Measurements from ENCODE around the gene RUNX2.
"Not testable (repeated sequence)": the region's sequence is repeated elsewhere in the genome, so short reads cannot be mapped to it uniquely, and the experiment has no call there.

RUNX2 gene

GRCh38 chr6:45327956-45328522 is at the start of gene RUNX2:
TSS of gene RUNX2 (plus strand) at chr6:45328330. CDS start at chr6:45328727, 397 bp downstream.
- no peak within 1 kb of the TSS for H3K9ac ChIP-seq (ENCODE audit: low read length)
- H3K9me3 ChIP-seq (ENCODE audit: control insufficient read depth, low read length): no peaks in the 10 kb centered on the region
- no peak within 1 kb of the TSS for H3K4me3 ChIP-seq (ENCODE audit: low read length)
- no peaks in the 10 kb centered on the region for H3K4me1 ChIP-seq (ENCODE audit: control insufficient read depth, insufficient read depth, low read length)
- H3K36me3 ChIP-seq (ENCODE audit: control insufficient read depth, insufficient read depth, low read length): no peaks in the 10 kb centered on the region
- no peaks in the 10 kb centered on the region for H3K27me3 ChIP-seq (ENCODE audit: control insufficient read depth, insufficient read depth, low read length)

- Histone ChIP-seq H3K27me3 (ENCODE audit: control insufficient read depth, insufficient read depth, low read length) (no peaks in the 10 kb centered on the region), H3K4me1 (ENCODE audit: control insufficient read depth, insufficient read depth, low read length) (no peaks in the 10 kb centered on the region), H3K4me3 (ENCODE audit: low read length) (no peak overlapping the region), H3K9me3 (ENCODE audit: control insufficient read depth, low read length) (no peaks in the 10 kb centered on the region), H3K36me3 (ENCODE audit: control insufficient read depth, insufficient read depth, low read length) (no peaks in the 10 kb centered on the region), H3K9ac (ENCODE audit: low read length) (no peak overlapping the region)
Observed at GRCh38 chr6:45278367-45278766, 49.8 kb upstream of the RUNX2 start.

GRCh38 chr6:45286707-45287106 is 41.4 kb upstream of the RUNX2 start:
- not testable (repeated sequence) for H3K9me3 ChIP-seq (ENCODE audit: control insufficient read depth, low read length); H3K9ac ChIP-seq (ENCODE audit: low read length); H3K4me1 ChIP-seq (ENCODE audit: control insufficient read depth, insufficient read depth, low read length); H3K27me3 ChIP-seq (ENCODE audit: control insufficient read depth, insufficient read depth, low read length); H3K4me3 ChIP-seq (ENCODE audit: low read length); H3K36me3 ChIP-seq (ENCODE audit: control insufficient read depth, insufficient read depth, low read length)

GRCh38 chr6:45289751-45290514 is 38.2 kb upstream of the RUNX2 start:
- Histone ChIP-seq H3K4me3 (ENCODE audit: low read length) (no peak overlapping the region), H3K4me1 (ENCODE audit: control insufficient read depth, insufficient read depth, low read length) (no peaks in the 10 kb centered on the region)

GRCh38 chr6:45293306-45293705 is 34.8 kb upstream of the RUNX2 start:
- Histone ChIP-seq H3K4me3 (ENCODE audit: low read length) (no peak overlapping the region), H3K27me3 (ENCODE audit: control insufficient read depth, insufficient read depth, low read length) (no peaks in the 10 kb centered on the region)

More at GRCh38 chr6:45289751-45290514, 38.2 kb upstream of the RUNX2 start:
- H3K9me3 ChIP-seq (ENCODE audit: control insufficient read depth, low read length): no peaks in the 10 kb centered on the region
- H3K9ac ChIP-seq (ENCODE audit: low read length): no peak overlapping the region
- no peaks in the 10 kb centered on the region for H3K27me3 ChIP-seq (ENCODE audit: control insufficient read depth, insufficient read depth, low read length)
- no peaks in the 10 kb centered on the region for H3K36me3 ChIP-seq (ENCODE audit: control insufficient read depth, insufficient read depth, low read length)

GRCh38 chr6:45294065-45294701 is 33.9 kb upstream of the RUNX2 start:
- H3K36me3 ChIP-seq (ENCODE audit: control insufficient read depth, insufficient read depth, low read length); H3K4me1 ChIP-seq (ENCODE audit: control insufficient read depth, insufficient read depth, low read length); H3K27me3 ChIP-seq (ENCODE audit: control insufficient read depth, insufficient read depth, low read length); H3K9ac ChIP-seq (ENCODE audit: low read length); H3K9me3 ChIP-seq (ENCODE audit: control insufficient read depth, low read length); H3K4me3 ChIP-seq (ENCODE audit: low read length): not testable (repeated sequence)

More at GRCh38 chr6:45293306-45293705, 34.8 kb upstream of the RUNX2 start:
- no peaks in the 10 kb centered on the region for H3K4me1 ChIP-seq (ENCODE audit: control insufficient read depth, insufficient read depth, low read length)
- no peak overlapping the region for H3K9ac ChIP-seq (ENCODE audit: low read length)
- H3K9me3 ChIP-seq (ENCODE audit: control insufficient read depth, low read length): no peaks in the 10 kb centered on the region
- no peaks in the 10 kb centered on the region for H3K36me3 ChIP-seq (ENCODE audit: control insufficient read depth, insufficient read depth, low read length)

GRCh38 chr6:45297320-45297719 is 30.8 kb upstream of the RUNX2 start:
- Histone ChIP-seq H3K4me3 (ENCODE audit: low read length) (no peak overlapping the region), H3K4me1 (ENCODE audit: control insufficient read depth, insufficient read depth, low read length) (peaks cover 3% of the 10 kb centered on the region), H3K9me3 (ENCODE audit: control insufficient read depth, low read length) (no peaks in the 10 kb centered on the region), H3K36me3 (ENCODE audit: control insufficient read depth, insufficient read depth, low read length) (no peaks in the 10 kb centered on the region), H3K27me3 (ENCODE audit: control insufficient read depth, insufficient read depth, low read length) (no peaks in the 10 kb centered on the region), H3K9ac (ENCODE audit: low read length) (no peak overlapping the region)

GRCh38 chr6:45299096-45299581 is 29.0 kb upstream of the RUNX2 start:
- Histone ChIP-seq H3K4me3 (ENCODE audit: low read length) (no peak overlapping the region), H3K9ac (ENCODE audit: low read length) (no peak overlapping the region), H3K4me1 (ENCODE audit: control insufficient read depth, insufficient read depth, low read length) (peaks cover 3% of the 10 kb centered on the region), H3K36me3 (ENCODE audit: control insufficient read depth, insufficient read depth, low read length) (no peaks in the 10 kb centered on the region), H3K9me3 (ENCODE audit: control insufficient read depth, low read length) (no peaks in the 10 kb centered on the region), H3K27me3 (ENCODE audit: control insufficient read depth, insufficient read depth, low read length) (no peaks in the 10 kb centered on the region)

- Histone ChIP-seq H3K4me3 (ENCODE audit: low read length) (no peak overlapping the region), H3K36me3 (ENCODE audit: control insufficient read depth, insufficient read depth, low read length) (no peaks in the 10 kb centered on the region), H3K4me1 (ENCODE audit: control insufficient read depth, insufficient read depth, low read length) (peaks cover 3% of the 10 kb centered on the region), H3K9me3 (ENCODE audit: control insufficient read depth, low read length) (no peaks in the 10 kb centered on the region), H3K9ac (ENCODE audit: low read length) (no peak overlapping the region), H3K27me3 (ENCODE audit: control insufficient read depth, insufficient read depth, low read length) (no peaks in the 10 kb centered on the region)
Observed at GRCh38 chr6:45300736-45301135, 27.4 kb upstream of the RUNX2 start.

- no peak overlapping the region for H3K4me3 ChIP-seq (ENCODE audit: low read length)
- H3K27me3 ChIP-seq (ENCODE audit: control insufficient read depth, insufficient read depth, low read length): no peaks in the 10 kb centered on the region
- peaks cover 3% of the 10 kb centered on the region for H3K4me1 ChIP-seq (ENCODE audit: control insufficient read depth, insufficient read depth, low read length)
- H3K9me3 ChIP-seq (ENCODE audit: control insufficient read depth, low read length): no peaks in the 10 kb centered on the region
- H3K36me3 ChIP-seq (ENCODE audit: control insufficient read depth, insufficient read depth, low read length): no peaks in the 10 kb centered on the region
- no peak overlapping the region for H3K9ac ChIP-seq (ENCODE audit: low read length)
Observed at GRCh38 chr6:45301348-45302142, 26.6 kb upstream of the RUNX2 start.

- H3K4me3 ChIP-seq (ENCODE audit: low read length): no peak overlapping the region
- no peak overlapping the region for H3K9ac ChIP-seq (ENCODE audit: low read length)
- no peaks in the 10 kb centered on the region for H3K36me3 ChIP-seq (ENCODE audit: control insufficient read depth, insufficient read depth, low read length)
- peaks cover 3% of the 10 kb centered on the region for H3K4me1 ChIP-seq (ENCODE audit: control insufficient read depth, insufficient read depth, low read length)
- H3K9me3 ChIP-seq (ENCODE audit: control insufficient read depth, low read length): no peaks in the 10 kb centered on the region
- no peaks in the 10 kb centered on the region for H3K27me3 ChIP-seq (ENCODE audit: control insufficient read depth, insufficient read depth, low read length)
Observed at GRCh38 chr6:45302832-45303231, 25.3 kb upstream of the RUNX2 start.

Measured in mucosa of stomach (tissue), 1 donor.